Stimulated activated CD4-positive, alpha-beta T cell treated with anti-CD3 and anti-CD28 coated beads, Interleukin-12 subunit alpha, Interleukin-12 subunit beta, amount 100 ng/mL, for 48 hours (primary cell): ENCODE results near the gene CAPN8.
A peak's percentile ranks its signal among the peaks of the same experiment; 100 is the strongest.

Experiments
- DNase-seq, 3 donors: peaks; one replicate each; pipeline ENCODE4 v3.0.0-alpha.2; 2020; ENCODE audit warnings: low read depth in 2 of 3, low spot score in 1 of 3

The CAPN8 gene

DNA sequence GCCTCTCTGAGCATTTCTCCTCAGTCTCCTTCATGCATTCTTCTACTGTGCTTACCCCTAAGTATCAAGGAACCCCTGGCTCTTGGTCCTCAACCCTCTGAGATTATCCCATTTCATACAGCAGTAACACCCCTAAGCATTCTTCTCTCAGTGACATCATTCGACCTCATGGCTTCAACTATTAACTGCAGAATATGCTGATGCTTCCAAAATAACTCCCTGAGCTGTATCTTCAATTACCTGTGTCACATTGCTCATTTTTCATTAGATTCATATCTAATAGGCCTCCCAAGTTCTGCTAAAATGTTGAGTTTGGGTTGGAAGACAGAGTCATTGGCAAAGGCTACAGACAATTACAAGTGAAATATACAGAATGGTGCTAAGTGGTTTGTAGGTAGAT lies 7.5 kb downstream of the CAPN8 start:
- no peak for DNase-seq

DNA sequence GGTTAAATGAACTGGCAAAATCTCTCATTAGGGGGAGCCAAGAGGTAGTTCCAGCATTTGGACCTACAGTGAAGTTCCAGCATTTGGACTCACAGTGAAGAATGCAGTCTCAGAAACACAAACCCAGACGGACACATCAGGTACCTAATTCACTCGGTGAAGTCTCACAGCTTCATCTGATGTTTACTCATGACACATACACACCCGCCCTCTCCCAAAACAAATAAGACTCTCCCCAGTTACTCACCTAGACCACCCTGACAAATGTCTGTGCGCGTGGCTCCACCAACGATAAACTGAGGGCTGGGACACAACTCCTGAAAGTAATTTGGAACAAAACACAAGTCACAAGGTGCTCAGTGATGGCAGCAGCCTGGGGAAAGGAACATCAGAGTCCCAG lies 11.4 kb downstream of the CAPN8 start:
- no peak for DNase-seq

DNA sequence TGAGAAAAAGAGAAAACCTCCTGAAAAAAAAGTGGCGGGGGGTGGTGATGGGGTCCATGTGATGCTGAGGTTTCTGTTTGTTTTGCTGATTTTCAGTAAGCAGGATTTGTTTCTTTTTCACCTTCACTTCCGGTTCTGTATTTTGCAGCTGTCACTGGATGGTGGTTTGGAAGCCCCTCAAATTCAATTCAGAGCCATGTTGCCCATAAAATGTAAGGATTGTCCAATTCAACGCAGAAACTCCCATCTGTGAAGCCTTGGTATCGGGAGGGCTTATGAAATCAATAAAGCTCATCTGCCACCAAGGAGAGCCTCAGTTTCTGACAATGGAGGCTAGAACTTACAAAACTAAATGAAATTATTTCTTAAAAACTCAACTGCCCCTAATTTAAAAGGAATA lies 12.1 kb downstream of the CAPN8 start:
- DNase-seq, result no peak

GRCh38 chr1:223653015-223653414 lies 12.5 kb downstream of the CAPN8 start:
- no peak for DNase-seq

- DNase-seq, result no peak
These were observed 13.0 kb downstream of the CAPN8 start for GRCh38 chr1:223652436-223652941.

- DNase-seq, result no peak
These were observed 14.1 kb downstream of the CAPN8 start for GRCh38 chr1:223651291-223651991.

DNA sequence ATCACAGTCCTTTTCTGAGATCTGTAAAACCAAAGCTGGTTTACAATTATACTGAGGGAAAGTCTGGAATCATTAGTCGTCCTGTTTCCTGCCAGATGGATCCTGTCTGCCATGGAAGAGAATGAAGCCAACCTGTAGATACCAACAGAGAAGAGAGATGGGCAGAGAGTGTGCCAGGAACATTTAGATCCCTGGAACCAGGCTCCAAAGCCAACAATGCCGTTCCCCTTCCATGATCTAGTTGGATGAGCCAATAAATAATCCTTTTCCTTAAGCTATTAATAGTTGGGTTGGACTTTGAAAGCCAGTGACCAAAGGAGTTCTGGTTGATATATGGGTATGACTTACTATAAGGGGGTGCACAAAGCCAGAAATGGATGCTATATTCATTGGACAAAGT lies 15.0 kb downstream of the CAPN8 start:
- no peak for DNase-seq

DNA sequence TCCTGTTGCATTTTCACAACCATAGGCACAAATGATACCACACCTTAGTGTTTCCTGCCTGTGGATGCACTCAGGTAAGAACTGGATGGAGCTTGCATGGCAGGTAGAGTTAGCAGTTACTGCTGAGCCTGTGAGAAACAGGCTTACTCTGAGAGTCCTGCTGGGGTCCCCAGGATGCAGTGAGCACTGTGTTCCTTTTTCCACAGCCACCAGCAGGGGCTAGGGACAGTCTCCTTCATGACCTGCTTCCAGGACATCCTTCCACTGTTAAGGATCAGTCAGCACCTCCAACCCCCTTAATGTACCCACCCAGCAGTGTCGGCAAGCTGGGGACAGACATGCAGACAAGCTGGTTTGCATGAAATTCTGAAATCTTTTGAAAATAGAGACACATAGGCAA lies 16.3 kb downstream of the CAPN8 start:
- DNase-seq, result no peak

- no peak for DNase-seq
These were observed 18.3 kb downstream of the CAPN8 start for GRCh38 chr1:223647249-223647648.

- no peak for DNase-seq
These were observed 19.6 kb downstream of the CAPN8 start for GRCh38 chr1:223645903-223646302.

DNA sequence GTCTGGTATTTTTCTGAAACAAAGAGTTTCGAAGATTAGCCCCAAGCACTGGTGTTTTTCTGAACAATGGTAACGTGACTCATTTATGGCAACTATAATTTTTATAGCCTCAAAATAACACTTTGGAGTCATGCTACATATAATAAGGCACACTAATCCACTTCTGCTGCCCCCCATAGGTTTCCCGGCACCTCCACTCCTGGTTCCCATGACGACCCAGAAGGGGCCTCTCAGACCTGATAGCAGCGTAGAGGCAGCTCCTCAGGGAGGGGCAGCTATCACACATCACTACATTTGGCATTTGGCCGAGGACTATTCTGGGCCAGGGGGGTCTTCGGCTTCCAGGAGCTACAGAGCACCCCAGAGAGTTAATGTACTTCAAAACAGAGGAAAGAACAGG lies 23.3 kb downstream of the CAPN8 start:
- no peak for DNase-seq

GRCh38 chr1:223641523-223642039 lies 23.9 kb downstream of the CAPN8 start:
- DNase-seq, result no peak

DNA sequence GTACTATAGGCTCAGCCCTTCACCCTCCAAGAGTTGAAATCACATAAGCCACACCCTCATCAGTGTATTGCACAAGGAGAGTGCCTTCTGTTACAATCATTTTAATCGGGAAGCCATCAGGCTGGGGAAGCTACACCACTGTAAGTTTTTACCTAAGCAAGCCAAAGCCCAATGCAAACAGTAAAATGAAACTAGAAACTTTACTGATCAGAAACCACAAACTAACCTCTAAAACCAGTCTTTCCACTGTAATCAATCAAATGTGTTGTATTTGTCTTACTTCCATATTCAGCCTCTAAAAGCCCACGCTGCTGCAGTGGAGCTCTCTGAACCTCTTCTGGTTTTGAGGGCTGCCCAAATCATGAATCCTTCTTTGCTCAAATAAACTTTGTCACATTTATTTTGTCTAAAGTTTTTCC lies 26.2 kb downstream of the CAPN8 start:
- DNase-seq, result no peak

GRCh38 chr1:223635236-223635635 lies 30.3 kb downstream of the CAPN8 start:
- DNase-seq, result no peak

- no peak for DNase-seq
These were observed 31.1 kb downstream of the CAPN8 start for GRCh38 chr1:223634423-223634822.

DNA sequence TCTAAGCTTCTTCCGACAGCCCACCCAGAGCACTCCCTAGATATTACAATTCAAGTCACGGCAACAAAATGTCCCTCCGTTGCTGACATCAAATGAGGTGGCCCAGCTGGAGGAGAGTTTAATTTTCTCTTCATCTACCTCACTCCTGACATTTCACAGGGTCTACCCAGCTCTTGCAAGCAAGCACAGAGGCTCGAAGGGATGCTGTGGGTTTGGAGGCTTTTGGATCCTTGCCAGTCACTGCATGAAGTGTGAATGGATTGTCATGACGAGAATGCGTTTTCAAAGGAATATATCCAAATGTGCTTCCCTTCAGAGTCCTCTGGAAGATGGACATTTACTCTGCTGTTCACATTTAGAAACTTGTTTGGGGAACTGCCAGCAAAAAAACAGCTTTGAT lies 33.5 kb downstream of the CAPN8 start:
- DNase-seq, result no peak

DNA sequence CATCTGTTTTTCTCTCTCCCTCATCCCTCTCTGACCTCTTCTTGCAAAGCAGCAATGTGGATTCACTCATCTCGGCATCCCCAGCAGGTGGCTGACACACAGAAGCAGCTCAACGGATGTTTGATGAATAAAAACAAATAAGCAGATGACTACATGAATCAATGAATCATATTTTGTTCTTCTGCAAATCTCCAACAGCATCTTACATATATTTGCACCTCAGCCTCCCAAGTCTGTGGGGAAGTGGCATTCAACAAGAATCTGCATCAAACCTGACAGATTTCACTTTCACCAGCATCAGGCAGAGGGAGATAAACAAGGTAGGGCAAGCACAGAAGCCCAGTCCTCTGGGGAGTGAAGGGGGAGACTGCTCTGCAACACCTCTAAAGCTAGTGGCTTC lies 34.0 kb downstream of the CAPN8 start:
- no peak for DNase-seq

DNA sequence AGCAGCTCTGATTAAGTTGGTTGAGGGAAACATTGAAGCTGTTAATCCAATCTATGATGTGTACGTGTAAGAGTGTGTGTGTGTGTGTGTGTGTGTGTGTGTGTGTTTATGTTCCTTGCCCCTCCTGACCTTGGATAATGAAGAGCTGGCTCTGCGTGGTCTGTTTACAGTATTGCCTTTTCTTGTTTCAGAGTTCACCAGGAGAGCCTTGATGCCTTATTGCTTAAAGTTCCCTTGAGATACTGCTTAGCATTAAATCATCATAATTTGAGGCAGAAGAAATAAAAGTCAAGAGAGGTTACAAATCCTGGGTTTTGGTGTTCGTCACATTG lies 36.4 kb downstream of the CAPN8 start:
- no peak for DNase-seq

GRCh38 chr1:223628233-223629125 lies 37.0 kb downstream of the CAPN8 start:
- peak; percentile 18 to 45 (median 36) for DNase-seq

GRCh38 chr1:223622132-223622842 lies 43.2 kb downstream of the CAPN8 start:
- no peak for DNase-seq

DNA sequence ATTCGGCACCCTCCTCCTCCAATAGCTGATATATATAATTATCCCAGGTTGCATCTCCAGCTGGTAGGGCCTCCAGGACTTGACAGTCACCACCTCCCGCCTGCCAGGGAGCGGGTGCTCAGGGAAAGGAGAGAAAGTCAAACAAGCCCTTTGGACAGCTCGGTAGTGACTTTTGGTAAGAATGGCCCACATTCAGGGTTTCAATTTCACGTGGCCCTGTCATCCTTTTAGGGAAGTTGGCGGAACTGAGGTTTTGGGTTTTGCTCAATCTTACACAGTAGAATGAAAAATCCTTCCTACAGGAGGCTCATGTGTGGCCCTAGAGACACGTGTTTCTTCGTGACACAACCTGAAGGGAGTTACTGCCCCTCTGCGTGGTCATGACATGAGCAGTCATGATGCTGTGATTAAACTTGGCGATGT lies 44.2 kb downstream of the CAPN8 start:
- no peak for DNase-seq
